GM06990 (cell line): Measurements from ENCODE around the gene EIF4E2.

Experiments
- DNase-seq: peaks from one replicate; pipeline ENCODE4 v3.0.0-alpha.2; 2011; ENCODE audit not compliant: insufficient read length; ENCODE audit errors: extremely low read depth
- H3K27me3 ChIP-seq: replicated peaks from 2 replicates; pipeline ENCODE4 v1.6.0; 2011; ENCODE audit warnings: low read length; ENCODE audit not compliant: control insufficient read depth, insufficient read depth
- H3K36me3 ChIP-seq: 2 replicates; pipeline ENCODE4 v1.5.1; 2011; ENCODE audit warnings: low read length; ENCODE audit not compliant: control insufficient read depth, insufficient read depth
- H3K4me3 ChIP-seq: replicated peaks from 2 replicates; pipeline ENCODE4 v1.5.1; 2011; ENCODE audit warnings: low read depth, mild to moderate bottlenecking, control low read depth, low read length
- TF ChIP-seq, protein P1 (sequence below): IDR thresholded peaks from 2 replicates; pipeline ENCODE4 v1.5.1; 2011; ENCODE audit warnings: low read length, control low read depth, mild to moderate bottlenecking, inconsistent platforms; ENCODE audit not compliant: insufficient read depth, poor library complexity, severe bottlenecking

EIF4E2 gene

DNA sequence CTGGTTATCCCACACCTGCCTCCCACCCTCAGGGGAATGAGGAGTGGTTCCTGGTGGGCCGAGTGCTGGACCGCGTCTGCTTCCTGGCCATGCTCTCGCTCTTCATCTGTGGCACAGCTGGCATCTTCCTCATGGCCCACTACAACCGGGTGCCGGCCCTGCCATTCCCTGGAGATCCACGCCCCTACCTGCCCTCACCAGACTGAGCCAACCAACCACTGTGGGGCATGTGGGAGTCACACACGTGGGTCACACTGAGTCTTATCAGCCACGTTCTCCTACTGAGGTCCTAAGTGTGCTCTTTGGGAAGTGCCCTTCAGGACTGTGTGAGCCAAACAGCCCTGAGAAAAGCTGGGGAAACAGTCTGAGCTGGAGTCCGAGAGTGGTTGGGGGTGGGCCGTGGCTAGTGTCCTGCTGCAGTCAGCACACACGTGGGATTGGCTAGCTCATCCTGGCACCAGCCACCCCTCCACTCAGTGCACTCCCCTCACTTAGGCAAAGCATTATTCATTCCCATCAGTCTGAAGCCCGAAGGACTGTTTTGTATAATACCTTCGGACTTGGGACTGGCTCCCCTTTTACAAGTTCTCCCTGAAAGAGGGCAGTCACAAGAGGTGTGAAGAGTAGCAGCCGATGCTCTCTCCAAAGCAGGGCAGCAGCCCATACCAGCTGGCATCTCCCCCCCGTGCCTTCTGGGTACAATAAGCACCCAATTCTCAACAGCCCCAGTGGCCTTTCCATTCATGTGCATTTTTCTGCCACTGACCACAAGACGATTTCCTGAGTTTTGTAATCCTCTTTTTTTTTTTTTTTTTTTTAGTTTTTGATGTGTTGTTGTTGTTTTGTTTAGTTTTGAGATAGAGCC, 4.7 kb upstream of the EIF4E2 start:
- Histone ChIP-seq H3K4me3 (no peak overlapping the region), H3K36me3 (peaks cover 12% of the 10 kb centered on the region), H3K27me3 (no peaks in the 10 kb centered on the region)
- TF ChIP-seq, protein P1, sequence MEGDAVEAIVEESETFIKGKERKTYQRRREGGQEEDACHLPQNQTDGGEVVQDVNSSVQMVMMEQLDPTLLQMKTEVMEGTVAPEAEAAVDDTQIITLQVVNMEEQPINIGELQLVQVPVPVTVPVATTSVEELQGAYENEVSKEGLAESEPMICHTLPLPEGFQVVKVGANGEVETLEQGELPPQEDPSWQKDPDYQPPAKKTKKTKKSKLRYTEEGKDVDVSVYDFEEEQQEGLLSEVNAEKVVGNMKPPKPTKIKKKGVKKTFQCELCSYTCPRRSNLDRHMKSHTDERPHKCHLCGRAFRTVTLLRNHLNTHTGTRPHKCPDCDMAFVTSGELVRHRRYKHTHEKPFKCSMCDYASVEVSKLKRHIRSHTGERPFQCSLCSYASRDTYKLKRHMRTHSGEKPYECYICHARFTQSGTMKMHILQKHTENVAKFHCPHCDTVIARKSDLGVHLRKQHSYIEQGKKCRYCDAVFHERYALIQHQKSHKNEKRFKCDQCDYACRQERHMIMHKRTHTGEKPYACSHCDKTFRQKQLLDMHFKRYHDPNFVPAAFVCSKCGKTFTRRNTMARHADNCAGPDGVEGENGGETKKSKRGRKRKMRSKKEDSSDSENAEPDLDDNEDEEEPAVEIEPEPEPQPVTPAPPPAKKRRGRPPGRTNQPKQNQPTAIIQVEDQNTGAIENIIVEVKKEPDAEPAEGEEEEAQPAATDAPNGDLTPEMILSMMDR: no peak
- no peak for DNase-seq

DNA sequence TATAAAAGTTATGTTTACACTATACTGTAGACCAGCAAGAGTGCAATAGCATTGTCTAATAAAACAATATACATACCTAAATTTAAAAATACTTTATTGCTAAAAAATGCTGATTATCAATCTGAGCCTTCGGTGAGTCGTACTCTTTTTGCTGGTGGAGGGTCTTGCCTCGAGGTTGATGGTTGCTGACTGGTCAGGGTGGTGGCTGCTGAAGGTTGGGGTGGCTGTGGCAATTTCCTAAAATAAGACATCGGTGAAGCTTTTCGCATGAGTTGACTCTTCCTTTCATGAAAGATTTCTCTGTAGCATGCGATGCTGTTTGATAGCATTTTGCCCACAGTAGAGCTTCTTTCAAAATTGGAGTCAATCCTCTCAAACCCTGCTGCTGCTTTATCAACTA, 2.5 kb upstream of the EIF4E2 start:
- no peak overlapping the region for H3K4me3 ChIP-seq
- H3K27me3 ChIP-seq: no peaks in the 10 kb centered on the region
- DNase-seq: no peak
- H3K36me3 ChIP-seq: peaks cover 12% of the 10 kb centered on the region
- TF ChIP-seq, protein P1: no peak

DNA sequence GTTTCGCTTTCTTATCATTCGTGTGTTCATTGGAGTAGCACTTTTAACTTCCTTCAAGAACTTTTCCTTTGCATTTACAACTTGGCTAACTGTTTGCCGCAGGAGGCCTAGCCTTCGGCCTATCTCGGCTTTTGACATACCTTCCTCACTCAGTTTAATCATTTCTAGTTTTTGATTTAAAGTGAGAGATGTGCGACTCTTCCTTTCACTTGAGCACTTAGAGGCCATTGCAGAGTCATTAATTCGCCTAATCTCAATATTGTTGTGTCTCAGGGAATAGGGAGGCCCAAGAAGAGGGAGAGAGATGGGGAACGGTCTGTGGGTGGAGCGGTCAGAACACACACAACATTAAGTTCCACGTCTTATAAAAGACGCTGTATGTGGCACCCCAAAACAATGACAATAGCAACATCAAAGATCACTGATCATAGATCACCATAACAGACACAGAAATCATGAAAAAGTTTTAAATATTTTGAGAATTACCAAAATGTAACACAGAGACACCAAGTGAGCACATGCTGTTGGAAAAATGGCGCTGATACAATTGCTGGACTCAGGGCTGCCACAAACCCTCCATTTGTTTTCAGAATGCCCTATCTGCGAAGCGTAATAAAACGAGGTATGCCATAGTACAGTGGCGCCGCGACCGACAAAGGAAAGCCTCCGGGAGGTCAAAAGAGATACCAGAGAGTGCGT, 685 bp upstream of the EIF4E2 start:
- TF ChIP-seq, protein P1: no peak
- Histone ChIP-seq H3K36me3 (peaks cover 9% of the 10 kb centered on the region), H3K4me3 (peak overlapping the region; percentile 95), H3K27me3 (no peaks in the 10 kb centered on the region)
- no peak for DNase-seq

DNA sequence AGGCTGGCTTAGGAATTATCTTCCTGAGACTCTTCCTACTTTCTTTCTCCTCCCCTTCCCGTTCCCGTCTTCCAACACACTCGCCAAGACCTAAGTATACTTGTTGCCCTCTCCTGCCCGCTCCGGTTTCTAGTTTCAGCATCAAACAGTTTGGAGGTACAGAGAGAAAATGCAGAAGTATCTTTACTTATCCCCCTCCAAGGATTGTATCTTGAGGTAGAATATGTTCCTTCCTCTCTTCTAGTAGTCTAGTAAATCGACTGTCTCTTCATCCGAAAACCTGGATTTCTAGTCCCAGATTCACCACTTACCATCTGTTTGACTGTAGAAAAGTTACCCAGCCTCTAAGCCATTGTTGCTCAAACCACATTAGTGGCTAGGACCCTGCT, 755 bp downstream of the EIF4E2 start:
- peak overlapping the region; percentile 95 for H3K4me3 ChIP-seq
- no peaks in the 10 kb centered on the region for H3K27me3 ChIP-seq
- TF ChIP-seq, protein P1: no peak
- no peak for DNase-seq
- H3K36me3 ChIP-seq: peaks cover 3% of the 10 kb centered on the region

DNA sequence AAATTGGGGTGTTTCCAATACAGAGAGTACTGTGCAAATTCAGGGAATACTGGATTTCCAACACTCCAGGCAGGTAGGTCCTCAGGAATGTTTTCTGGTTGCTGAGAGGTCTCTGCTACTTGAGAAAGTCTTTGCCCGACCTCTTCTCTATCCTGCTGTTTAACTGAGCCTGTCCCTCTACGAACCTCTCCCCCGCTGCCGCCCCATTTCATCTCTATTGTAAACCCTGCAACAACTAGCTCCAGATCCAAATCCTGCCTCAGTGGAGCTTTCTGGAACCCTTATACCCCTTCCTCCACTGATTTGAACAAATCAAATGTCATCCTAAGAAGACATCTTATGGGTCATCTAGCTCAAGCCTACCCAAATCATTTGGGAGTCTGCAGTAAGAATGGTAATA, 1.3 kb downstream of the EIF4E2 start:
- TF ChIP-seq, protein P1: no peak
- H3K36me3 ChIP-seq: peaks cover 6% of the 10 kb centered on the region
- DNase-seq: no peak
- no peaks in the 10 kb centered on the region for H3K27me3 ChIP-seq
- H3K4me3 ChIP-seq: peak overlapping the region; percentile 95
